Measurements from ENCODE around the gene COL1A1. TPM values are rescaled to one million over a fixed set of nuclear protein-coding genes. Genes with fewer than 3 reads are reported as not detected.

The COL1A1 gene
- total and polyA plus RNA-seq, 3 donors from 2014 or later: 32.5 to 557 (median 35.1) TPM

GRCh38 chr17:50206604-50207293, 5.3 kb upstream of the COL1A1 start:
- Histone ChIP-seq H3K4me3 (no peak overlapping the region), H3K9me3 (no peaks in the 10 kb centered on the region), H3K27me3 (no peaks in the 10 kb centered on the region), H3K27ac (peak overlapping the region; percentile 46 to 87), H3K4me1 (peaks cover 60% of the 10 kb centered on the region), H3K36me3 (ENCODE audit: low read depth, missing control alignments) (no peaks in the 10 kb centered on the region)
- TF ChIP-seq, protein P1, sequence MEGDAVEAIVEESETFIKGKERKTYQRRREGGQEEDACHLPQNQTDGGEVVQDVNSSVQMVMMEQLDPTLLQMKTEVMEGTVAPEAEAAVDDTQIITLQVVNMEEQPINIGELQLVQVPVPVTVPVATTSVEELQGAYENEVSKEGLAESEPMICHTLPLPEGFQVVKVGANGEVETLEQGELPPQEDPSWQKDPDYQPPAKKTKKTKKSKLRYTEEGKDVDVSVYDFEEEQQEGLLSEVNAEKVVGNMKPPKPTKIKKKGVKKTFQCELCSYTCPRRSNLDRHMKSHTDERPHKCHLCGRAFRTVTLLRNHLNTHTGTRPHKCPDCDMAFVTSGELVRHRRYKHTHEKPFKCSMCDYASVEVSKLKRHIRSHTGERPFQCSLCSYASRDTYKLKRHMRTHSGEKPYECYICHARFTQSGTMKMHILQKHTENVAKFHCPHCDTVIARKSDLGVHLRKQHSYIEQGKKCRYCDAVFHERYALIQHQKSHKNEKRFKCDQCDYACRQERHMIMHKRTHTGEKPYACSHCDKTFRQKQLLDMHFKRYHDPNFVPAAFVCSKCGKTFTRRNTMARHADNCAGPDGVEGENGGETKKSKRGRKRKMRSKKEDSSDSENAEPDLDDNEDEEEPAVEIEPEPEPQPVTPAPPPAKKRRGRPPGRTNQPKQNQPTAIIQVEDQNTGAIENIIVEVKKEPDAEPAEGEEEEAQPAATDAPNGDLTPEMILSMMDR (IDR thresholded peaks at IDR 0.05): no peak
- TF ChIP-seq POLR2A (IDR thresholded peaks at IDR 0.05): no peak
- intact Hi-C loops (cut with DNase I; ENCODE audit: low total_unique reads): no loop called here
- 40 to 44% methylated on average over 18 of the region's 18 CpGs for WGBS, 2 donors
- DNase-seq: no peak

DNA sequence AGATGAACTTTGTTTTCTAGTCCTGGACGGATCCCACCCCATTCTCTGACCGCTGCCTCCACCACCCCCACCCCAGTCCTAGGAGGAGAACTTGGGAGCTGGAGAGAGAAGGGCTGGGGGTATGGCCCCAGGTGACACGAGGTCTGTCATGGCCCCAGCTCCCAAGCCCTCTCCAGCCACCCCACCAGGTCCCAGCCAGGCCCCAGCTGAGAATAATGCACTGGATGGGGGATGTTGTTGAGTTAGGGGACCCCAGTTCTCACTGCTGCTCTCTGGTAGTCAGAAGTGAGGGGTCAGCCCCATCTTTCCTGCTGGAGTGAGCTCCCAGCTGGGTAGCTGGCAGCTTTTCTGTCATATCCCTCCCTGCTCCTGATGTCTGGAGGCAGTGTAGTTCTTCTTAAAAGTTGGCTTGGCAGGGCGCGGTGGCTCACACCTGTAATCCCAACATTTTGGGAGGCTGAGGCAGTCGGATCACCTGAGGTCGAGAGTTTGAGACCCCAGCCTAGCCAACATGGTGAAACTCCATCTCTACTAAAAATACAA, 4.6 kb upstream of the COL1A1 start:
- DNase-seq: no peak
- no peaks in the 10 kb centered on the region for H3K36me3 ChIP-seq (ENCODE audit: low read depth, missing control alignments)
- no peak for TF ChIP-seq POLR2A (IDR thresholded peaks at IDR 0.05)
- TF ChIP-seq, protein P1 (IDR thresholded peaks at IDR 0.05): no peak
- intact Hi-C loops (cut with DNase I; ENCODE audit: low total_unique reads): no loop called here
- H3K4me1 ChIP-seq: peaks cover 53% of the 10 kb centered on the region
- no peak overlapping the region for H3K4me3 ChIP-seq
- 84 to 87% methylated on average over 7 of the region's 7 CpGs for WGBS, 2 donors
- peak overlapping the region; percentile 21 to 83 for H3K27ac ChIP-seq
- no peaks in the 10 kb centered on the region for H3K9me3 ChIP-seq
- H3K27me3 ChIP-seq: no peaks in the 10 kb centered on the region

DNA sequence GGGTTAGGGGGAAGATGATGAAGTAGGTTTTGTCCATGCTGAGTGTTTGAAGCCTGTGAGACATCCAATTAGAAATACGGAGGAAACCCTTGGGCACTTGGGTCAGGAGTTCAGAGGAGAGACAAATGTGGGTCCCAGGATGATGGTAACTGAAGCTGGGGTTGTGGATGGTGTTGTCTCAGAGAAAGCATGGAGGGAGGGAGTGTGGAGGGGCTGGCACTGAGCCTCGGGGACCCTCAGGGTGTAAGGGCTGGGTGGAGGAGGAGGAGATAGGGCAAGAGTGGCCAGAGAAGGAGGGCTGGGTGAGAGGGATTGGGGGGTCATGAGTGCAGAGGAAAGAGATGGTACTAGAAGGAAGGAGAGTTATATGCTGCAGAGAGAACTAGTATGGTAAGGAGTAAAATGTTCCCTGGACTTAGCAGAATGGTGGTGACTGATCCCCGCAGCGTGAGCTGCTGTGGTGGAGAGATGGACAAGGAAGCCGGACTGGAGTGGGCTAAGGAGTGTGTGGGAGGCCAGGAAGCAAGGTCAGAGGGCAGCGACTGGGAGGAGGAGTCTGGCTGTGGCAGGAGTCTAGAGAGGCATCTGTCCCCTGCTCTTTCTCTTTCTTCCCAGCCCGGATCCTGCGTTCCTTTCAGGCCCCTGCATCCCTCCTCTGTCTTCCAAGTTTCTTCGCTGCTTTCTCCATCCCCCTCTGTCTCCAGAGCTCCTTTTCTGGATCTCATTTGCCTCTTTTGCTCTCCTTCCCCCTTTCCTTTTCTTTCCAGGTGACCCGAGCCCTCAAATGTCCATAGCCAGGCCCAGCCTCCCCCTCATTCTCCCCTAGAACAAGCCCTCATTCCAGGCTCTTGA, 3.9 kb upstream of the COL1A1 start:
- intact Hi-C loops (cut with DNase I; ENCODE audit: low total_unique reads): no loop called here
- no peak for DNase-seq
- Histone ChIP-seq H3K36me3 (ENCODE audit: low read depth, missing control alignments) (no peaks in the 10 kb centered on the region), H3K4me1 (peaks cover 47% of the 10 kb centered on the region), H3K27ac (peak overlapping the region; percentile 21 to 83), H3K4me3 (no peak overlapping the region), H3K27me3 (no peaks in the 10 kb centered on the region), H3K9me3 (no peaks in the 10 kb centered on the region)
- 49 to 51% methylated on average over 10 of the region's 10 CpGs for WGBS, 2 donors
- no peak for TF ChIP-seq POLR2A (IDR thresholded peaks at IDR 0.05)
- TF ChIP-seq, protein P1 (IDR thresholded peaks at IDR 0.05): no peak

DNA sequence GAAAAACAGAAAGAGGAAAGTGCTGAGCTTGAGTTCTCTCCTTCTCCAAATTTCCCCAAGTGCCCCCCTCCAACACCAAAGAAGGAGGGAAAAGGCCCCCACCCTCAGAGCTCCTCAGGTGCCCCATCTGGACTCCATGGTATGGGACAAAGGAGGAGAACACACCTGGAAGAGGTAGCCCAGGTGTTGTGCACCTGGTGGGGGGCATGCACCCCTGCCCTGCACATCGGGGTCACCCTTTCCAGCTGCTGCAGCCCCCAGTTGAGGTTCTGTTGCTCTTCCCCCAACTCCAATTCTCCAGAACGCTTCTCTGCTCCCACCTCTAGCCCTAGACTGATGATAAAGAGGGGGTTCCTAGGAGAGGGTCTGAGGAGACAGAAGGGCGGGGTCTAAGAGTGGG, 3.0 kb upstream of the COL1A1 start:
- Histone ChIP-seq H3K4me1 (peaks cover 46% of the 10 kb centered on the region), H3K4me3 (no peak overlapping the region), H3K9me3 (no peaks in the 10 kb centered on the region), H3K27ac (peak overlapping the region in 1 of 2 donors; percentile 76), H3K36me3 (ENCODE audit: low read depth, missing control alignments) (no peaks in the 10 kb centered on the region), H3K27me3 (no peaks in the 10 kb centered on the region)
- intact Hi-C loops (cut with DNase I; ENCODE audit: low total_unique reads): loop anchor here (5.0 kb wide), 1 partner anchor 68 kb away; the partner anchor contains the start of gene TMEM92
- no peak for TF ChIP-seq POLR2A (IDR thresholded peaks at IDR 0.05)
- TF ChIP-seq, protein P1 (IDR thresholded peaks at IDR 0.05): no peak
- DNase-seq: no peak
- WGBS, 2 donors: 81 to 88% methylated on average over 3 of the region's 3 CpGs

All from testis (tissue), 3 donors.